CD14-positive monocyte (primary cell): Measurements from ENCODE around the gene TENM3. TPM values are rescaled to one million over a fixed set of nuclear protein-coding genes. Genes with fewer than 3 reads are reported as not detected.

ENCODE experiments used
- DNase-seq, 3 donors: peaks; one replicate each; pipeline ENCODE4 v3.0.0-alpha.2; 2011 to 2022
- H2AFZ ChIP-seq: 2 replicates; pipeline ENCODE4 v1.6.0; 2012; ENCODE audit warnings: mild to moderate bottlenecking, low read depth, low read length, inconsistent platforms; ENCODE audit not compliant: insufficient read depth, poor library complexity, severe bottlenecking
- H3K27ac ChIP-seq, 2 donors: 1 replicate in 1 of 2; 2 replicates in 1 of 2; pipeline ENCODE4 v1.5.1; 2012 to 2013; ENCODE audit warnings: low read length in 2 of 2, control low read depth in 1 of 2, inconsistent platforms in 1 of 2, low read depth in 1 of 2, mild to moderate bottlenecking in 1 of 2
- H3K27me3 ChIP-seq, 2 donors: one replicate each; pipeline versions ENCODE4 v1.6.0 to v1.6.1; 2011 to 2013; ENCODE audit warnings: low read length in 2 of 2; ENCODE audit not compliant: control insufficient read depth in 2 of 2, insufficient read depth in 2 of 2
- H3K36me3 ChIP-seq, 2 donors: replicated peaks in 1 of 2; 1 replicate in 1 of 2; 2 replicates in 1 of 2; pipeline versions ENCODE4 v1.5.1 to v1.6.1; 2012 to 2013; ENCODE audit warnings: low read length in 2 of 2, control low read depth in 1 of 2, inconsistent platforms in 1 of 2, mild to moderate bottlenecking in 1 of 2; ENCODE audit not compliant: insufficient read depth in 2 of 2, control insufficient read depth in 1 of 2
- H3K4me1 ChIP-seq, 2 donors: 1 replicate in 1 of 2; 2 replicates in 1 of 2; pipeline versions ENCODE4 v1.5.1 to v1.6.1; 2012 to 2013; ENCODE audit warnings: low read length in 2 of 2, control low read depth in 1 of 2, inconsistent platforms in 1 of 2, mild to moderate bottlenecking in 1 of 2, moderate library complexity in 1 of 2; ENCODE audit not compliant: insufficient read depth in 2 of 2, control insufficient read depth in 1 of 2
- H3K4me2 ChIP-seq: replicated peaks from 2 replicates; pipeline ENCODE3; 2012; ENCODE audit warnings: low read length, moderate library complexity, mild to moderate bottlenecking; ENCODE audit not compliant: poor library complexity, severe bottlenecking; ENCODE audit errors: extremely low read depth
- H3K4me3 ChIP-seq, 3 experiments: fragments of 200-600 bp in 1 of 3; sonication (generic) in 1 of 3; replicated peaks in 1 of 3; 1 replicate in 2 of 3; 2 replicates in 1 of 3; pipeline ENCODE4 v1.5.1; 2011 to 2013; ENCODE audit warnings: low read length in 3 of 3, mild to moderate bottlenecking in 3 of 3, control low read depth in 2 of 3, low read depth in 2 of 3, inconsistent platforms in 1 of 3, moderate library complexity in 1 of 3
- H3K79me2 ChIP-seq: 2 replicates; pipeline ENCODE4 v1.6.0; 2012; ENCODE audit warnings: mild to moderate bottlenecking, control low read depth, inconsistent platforms, low read length, moderate library complexity; ENCODE audit not compliant: insufficient read depth
- H3K9ac ChIP-seq: 2 replicates; pipeline ENCODE4 v1.6.0; 2017; ENCODE audit warnings: low read length, mild to moderate bottlenecking; ENCODE audit not compliant: insufficient read depth, poor library complexity, severe bottlenecking
- H3K9me3 ChIP-seq, 2 donors: replicated peaks in 1 of 2; 1 replicate in 1 of 2; 2 replicates in 1 of 2; pipeline versions ENCODE4 v1.5.1 to v1.6.1; 2012 to 2013; ENCODE audit warnings: low read length in 2 of 2, control low read depth in 1 of 2; ENCODE audit not compliant: control insufficient read depth in 1 of 2, insufficient read depth in 1 of 2
- H4K20me1 ChIP-seq: 2 replicates; pipeline ENCODE4 v1.6.0; 2012; ENCODE audit warnings: mild to moderate bottlenecking, low read length, control low read depth, moderate library complexity; ENCODE audit not compliant: insufficient read depth
- H3K27ac Mint-ChIP-seq, 7 donors: one replicate each; pipeline ENCODE4 v1.8.0; 2020; ENCODE audit warnings: mild to moderate bottlenecking in 7 of 7, mixed read lengths in 7 of 7, moderate library complexity in 6 of 7, inconsistent platforms in 2 of 7
- H3K27me3 Mint-ChIP-seq, 3 donors: one replicate each; pipeline ENCODE4 v1.8.0; 2021 to 2022; ENCODE audit warnings: low read depth in 3 of 3, mild to moderate bottlenecking in 3 of 3, mixed read lengths in 3 of 3, moderate library complexity in 3 of 3, inconsistent platforms in 1 of 3
- H3K36me3 Mint-ChIP-seq, 2 donors: one replicate each; pipeline ENCODE4 v1.8.0; 2020; ENCODE audit warnings: mixed read lengths in 2 of 2, inconsistent platforms in 1 of 2, mild to moderate bottlenecking in 1 of 2
- H3K4me1 Mint-ChIP-seq: one replicate; pipeline ENCODE4 v1.8.0; 2020; ENCODE audit warnings: mild to moderate bottlenecking, mixed read lengths
- H3K4me3 Mint-ChIP-seq, 2 donors: one replicate each; pipeline ENCODE4 v1.8.0; 2020; ENCODE audit warnings: mild to moderate bottlenecking in 2 of 2, mixed read lengths in 2 of 2, moderate library complexity in 1 of 2
- H3K9me3 Mint-ChIP-seq, 7 donors: one replicate each; pipeline ENCODE4 v1.8.0; 2020 to 2022; ENCODE audit warnings: mixed read lengths in 7 of 7, mild to moderate bottlenecking in 6 of 7, moderate library complexity in 6 of 7, inconsistent platforms in 2 of 7
- WGBS: methylation state at CpG from one replicate; pipeline ENCODE4 v1.1.5; 2013; ENCODE audit warnings: missing lambda C conversion rate; ENCODE audit not compliant: insufficient coverage; 5-methylcytosine and 5-hydroxymethylcytosine counted together
- intact Hi-C, 2 donors: fragments of 100-400 bp; cut with micrococcal nuclease; formaldehyde crosslinking; loops; one replicate each; pipeline versions ENCODE4 v1.15.0 to v1.15.1; 2023
- polyA plus RNA-seq, 3 donors: library from polyadenylated mRNA; depleted of rRNA in 1 of 3; unstranded in 2 of 3; stranded (reverse) in 1 of 3; fragments of 300-500 nt in 2 of 3; fragments of >200 nt in 1 of 3; fragmentation: Illumina TruSeq in 2 of 3; gene quantifications; 1 replicate in 2 of 3; 2 replicates in 1 of 3; pipeline ENCODE4 v1.2.3, GENCODE V29; 2012 to 2021
- TF ChIP-seq, protein P1 (sequence below): fragments of 200-600 bp; IDR thresholded peaks from one replicate; pipeline ENCODE4 v1.8.0; 2022; ENCODE audit warnings: antibody characterized with exemption, mild to moderate bottlenecking

Gene TENM3
- polyA plus RNA-seq, 3 donors = not detected

- peak overlapping the region in 1 of 2 donors; percentile 47 for H3K4me3 Mint-ChIP-seq
- H3K9me3 ChIP-seq = peaks cover 0 to 14% of the 10 kb centered on the region in 2 donors
- H3K27me3 Mint-ChIP-seq = peaks cover 47 to 67% (median 53%) of the 10 kb centered on the region in 3 donors
- peaks cover 62 to 69% of the 10 kb centered on the region in 2 donors for H3K27me3 ChIP-seq
- H3K4me2 ChIP-seq = no peak overlapping the region
- no peak overlapping the region for H3K27ac Mint-ChIP-seq
- peaks cover 5% of the 10 kb centered on the region for H3K4me1 Mint-ChIP-seq
- H3K79me2 ChIP-seq = no peaks in the 10 kb centered on the region
- no peaks in the 10 kb centered on the region for H3K36me3 ChIP-seq
- peaks cover 3 to 4% of the 10 kb centered on the region in 2 donors for H3K36me3 Mint-ChIP-seq
- H3K4me1 ChIP-seq = no peaks in the 10 kb centered on the region
- H3K9ac ChIP-seq = no peak overlapping the region
- H4K20me1 ChIP-seq = no peaks in the 10 kb centered on the region
- no peak overlapping the region for H3K4me3 ChIP-seq
- DNase-seq = no peak
- WGBS = 9% methylated on average over 22 of the region's 25 CpGs
- intact Hi-C loops = no loop called here
- H3K9me3 Mint-ChIP-seq = peaks cover 0 to 12% (median 5%) of the 10 kb centered on the region in 7 donors
- H2AFZ ChIP-seq = no peak overlapping the region
- H3K27ac ChIP-seq = no peak overlapping the region
- TF ChIP-seq, protein P1, sequence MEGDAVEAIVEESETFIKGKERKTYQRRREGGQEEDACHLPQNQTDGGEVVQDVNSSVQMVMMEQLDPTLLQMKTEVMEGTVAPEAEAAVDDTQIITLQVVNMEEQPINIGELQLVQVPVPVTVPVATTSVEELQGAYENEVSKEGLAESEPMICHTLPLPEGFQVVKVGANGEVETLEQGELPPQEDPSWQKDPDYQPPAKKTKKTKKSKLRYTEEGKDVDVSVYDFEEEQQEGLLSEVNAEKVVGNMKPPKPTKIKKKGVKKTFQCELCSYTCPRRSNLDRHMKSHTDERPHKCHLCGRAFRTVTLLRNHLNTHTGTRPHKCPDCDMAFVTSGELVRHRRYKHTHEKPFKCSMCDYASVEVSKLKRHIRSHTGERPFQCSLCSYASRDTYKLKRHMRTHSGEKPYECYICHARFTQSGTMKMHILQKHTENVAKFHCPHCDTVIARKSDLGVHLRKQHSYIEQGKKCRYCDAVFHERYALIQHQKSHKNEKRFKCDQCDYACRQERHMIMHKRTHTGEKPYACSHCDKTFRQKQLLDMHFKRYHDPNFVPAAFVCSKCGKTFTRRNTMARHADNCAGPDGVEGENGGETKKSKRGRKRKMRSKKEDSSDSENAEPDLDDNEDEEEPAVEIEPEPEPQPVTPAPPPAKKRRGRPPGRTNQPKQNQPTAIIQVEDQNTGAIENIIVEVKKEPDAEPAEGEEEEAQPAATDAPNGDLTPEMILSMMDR = no peak
These were observed 204.6 kb downstream of the TENM3 start for GRCh38 chr4:182447767-182448280.

DNA sequence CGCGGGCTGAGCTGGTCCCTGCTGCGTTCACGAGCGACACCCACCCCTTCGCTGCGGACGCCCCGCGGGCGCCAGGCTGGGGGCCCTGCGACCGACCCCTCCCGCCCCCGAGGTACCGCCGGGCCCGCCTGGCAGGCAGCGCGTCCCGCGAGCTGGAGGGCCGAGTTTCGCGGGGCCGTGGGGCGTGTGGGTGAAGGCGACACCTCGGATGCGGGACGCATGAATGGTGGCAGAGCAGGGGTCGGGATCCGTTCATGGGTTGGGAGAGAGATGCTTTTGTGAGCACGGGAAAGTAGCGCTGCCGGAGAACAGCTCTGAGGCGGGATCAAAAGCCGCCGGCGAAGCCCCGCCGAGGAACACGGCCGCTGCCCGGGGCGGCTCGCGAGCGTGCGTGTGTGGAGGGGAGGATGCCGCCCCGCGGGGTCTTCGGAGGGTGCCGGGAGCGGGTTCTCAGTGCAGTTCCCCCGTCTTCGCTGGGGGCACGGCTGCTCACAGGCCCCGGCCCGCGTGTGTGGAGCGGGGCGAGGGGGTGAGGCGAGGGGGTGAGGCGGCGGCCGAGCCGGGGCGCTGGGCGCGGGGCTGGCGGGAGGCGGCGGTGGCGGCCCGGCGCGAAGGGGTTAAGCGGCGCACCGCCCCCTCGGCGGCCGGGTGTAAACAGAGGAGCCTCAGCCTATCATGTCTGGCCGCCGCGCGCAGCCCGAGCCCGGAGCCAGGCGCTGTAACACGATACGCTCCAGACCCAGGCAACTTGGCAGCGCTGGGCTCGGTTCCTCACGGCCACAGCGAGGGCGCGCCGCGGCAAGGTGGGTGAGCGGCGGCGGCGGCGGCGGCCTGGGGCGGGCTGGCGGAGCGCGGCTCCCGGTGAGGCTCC is 205.3 kb downstream of the TENM3 start:
- peaks cover 0 to 12% (median 5%) of the 10 kb centered on the region in 7 donors for H3K9me3 Mint-ChIP-seq
- no peaks in the 10 kb centered on the region for H3K4me1 ChIP-seq
- under 1% methylated on average over 112 of the region's 113 CpGs for WGBS
- H3K4me3 Mint-ChIP-seq = peak overlapping the region; percentile 20 to 80
- peak overlapping the region; percentile 41 for H3K4me2 ChIP-seq
- TF ChIP-seq, protein P1 = no peak
- intact Hi-C loops = no loop called here
- no peaks in the 10 kb centered on the region for H3K79me2 ChIP-seq
- H2AFZ ChIP-seq = no peak overlapping the region
- H3K4me3 ChIP-seq = no peak overlapping the region
- H3K36me3 Mint-ChIP-seq = peaks cover 3 to 4% of the 10 kb centered on the region in 2 donors
- H3K4me1 Mint-ChIP-seq = peaks cover 5% of the 10 kb centered on the region
- no peak overlapping the region for H3K27ac Mint-ChIP-seq
- no peaks in the 10 kb centered on the region for H4K20me1 ChIP-seq
- H3K27me3 ChIP-seq = peaks cover 62 to 73% of the 10 kb centered on the region in 2 donors
- peaks cover 47 to 70% (median 53%) of the 10 kb centered on the region in 3 donors for H3K27me3 Mint-ChIP-seq
- no peak overlapping the region for H3K9ac ChIP-seq
- H3K9me3 ChIP-seq = peaks cover 0 to 14% of the 10 kb centered on the region in 2 donors
- no peak for DNase-seq
- no peaks in the 10 kb centered on the region for H3K36me3 ChIP-seq
- no peak overlapping the region for H3K27ac ChIP-seq
